ENCODE measurements around the gene C3orf20. TPM values are rescaled to one million over a fixed set of nuclear protein-coding genes. Genes with fewer than 3 reads are reported as not detected.
A peak's percentile ranks its signal among the peaks of the same experiment; 100 is the strongest.

C3orf20 gene
- total RNA-seq, 1 donor from 2014 or later = 0.13 TPM

GRCh38 chr3:14769544-14770325 lies 94.8 kb downstream of the C3orf20 start:
- H3K27ac Mint-ChIP-seq (ENCODE audit: unreplicated experiment) = no peak overlapping the region
- peaks cover 25% of the 10 kb centered on the region for H3K27me3 Mint-ChIP-seq (ENCODE audit: unreplicated experiment)
- TF ChIP-seq, protein P1, sequence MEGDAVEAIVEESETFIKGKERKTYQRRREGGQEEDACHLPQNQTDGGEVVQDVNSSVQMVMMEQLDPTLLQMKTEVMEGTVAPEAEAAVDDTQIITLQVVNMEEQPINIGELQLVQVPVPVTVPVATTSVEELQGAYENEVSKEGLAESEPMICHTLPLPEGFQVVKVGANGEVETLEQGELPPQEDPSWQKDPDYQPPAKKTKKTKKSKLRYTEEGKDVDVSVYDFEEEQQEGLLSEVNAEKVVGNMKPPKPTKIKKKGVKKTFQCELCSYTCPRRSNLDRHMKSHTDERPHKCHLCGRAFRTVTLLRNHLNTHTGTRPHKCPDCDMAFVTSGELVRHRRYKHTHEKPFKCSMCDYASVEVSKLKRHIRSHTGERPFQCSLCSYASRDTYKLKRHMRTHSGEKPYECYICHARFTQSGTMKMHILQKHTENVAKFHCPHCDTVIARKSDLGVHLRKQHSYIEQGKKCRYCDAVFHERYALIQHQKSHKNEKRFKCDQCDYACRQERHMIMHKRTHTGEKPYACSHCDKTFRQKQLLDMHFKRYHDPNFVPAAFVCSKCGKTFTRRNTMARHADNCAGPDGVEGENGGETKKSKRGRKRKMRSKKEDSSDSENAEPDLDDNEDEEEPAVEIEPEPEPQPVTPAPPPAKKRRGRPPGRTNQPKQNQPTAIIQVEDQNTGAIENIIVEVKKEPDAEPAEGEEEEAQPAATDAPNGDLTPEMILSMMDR (IDR thresholded peaks at IDR 0.05; ENCODE audit: unreplicated experiment) = no peak
- H3K9me3 Mint-ChIP-seq (ENCODE audit: unreplicated experiment) = no peaks in the 10 kb centered on the region
- no peaks in the 10 kb centered on the region for H3K36me3 Mint-ChIP-seq (ENCODE audit: low read depth, unreplicated experiment)
- DNase-seq (ENCODE audit: low spot score) = no peak
- no peak overlapping the region for H3K4me3 Mint-ChIP-seq (ENCODE audit: unreplicated experiment)
- H3K4me1 Mint-ChIP-seq (ENCODE audit: unreplicated experiment) = peaks cover 29% of the 10 kb centered on the region

- no peak for DNase-seq (ENCODE audit: low spot score)
- Mint-ChIP-seq H3K36me3 (ENCODE audit: low read depth, unreplicated experiment) (no peaks in the 10 kb centered on the region), H3K9me3 (ENCODE audit: unreplicated experiment) (no peaks in the 10 kb centered on the region), H3K27ac (ENCODE audit: unreplicated experiment) (no peak overlapping the region), H3K4me3 (ENCODE audit: unreplicated experiment) (no peak overlapping the region), H3K4me1 (ENCODE audit: unreplicated experiment) (peaks cover 21% of the 10 kb centered on the region), H3K27me3 (ENCODE audit: unreplicated experiment) (peaks cover 23% of the 10 kb centered on the region)
- TF ChIP-seq, protein P1 (IDR thresholded peaks at IDR 0.05; ENCODE audit: unreplicated experiment) = no peak
These were observed 95.7 kb downstream of the C3orf20 start for GRCh38 chr3:14770591-14770990.

DNA sequence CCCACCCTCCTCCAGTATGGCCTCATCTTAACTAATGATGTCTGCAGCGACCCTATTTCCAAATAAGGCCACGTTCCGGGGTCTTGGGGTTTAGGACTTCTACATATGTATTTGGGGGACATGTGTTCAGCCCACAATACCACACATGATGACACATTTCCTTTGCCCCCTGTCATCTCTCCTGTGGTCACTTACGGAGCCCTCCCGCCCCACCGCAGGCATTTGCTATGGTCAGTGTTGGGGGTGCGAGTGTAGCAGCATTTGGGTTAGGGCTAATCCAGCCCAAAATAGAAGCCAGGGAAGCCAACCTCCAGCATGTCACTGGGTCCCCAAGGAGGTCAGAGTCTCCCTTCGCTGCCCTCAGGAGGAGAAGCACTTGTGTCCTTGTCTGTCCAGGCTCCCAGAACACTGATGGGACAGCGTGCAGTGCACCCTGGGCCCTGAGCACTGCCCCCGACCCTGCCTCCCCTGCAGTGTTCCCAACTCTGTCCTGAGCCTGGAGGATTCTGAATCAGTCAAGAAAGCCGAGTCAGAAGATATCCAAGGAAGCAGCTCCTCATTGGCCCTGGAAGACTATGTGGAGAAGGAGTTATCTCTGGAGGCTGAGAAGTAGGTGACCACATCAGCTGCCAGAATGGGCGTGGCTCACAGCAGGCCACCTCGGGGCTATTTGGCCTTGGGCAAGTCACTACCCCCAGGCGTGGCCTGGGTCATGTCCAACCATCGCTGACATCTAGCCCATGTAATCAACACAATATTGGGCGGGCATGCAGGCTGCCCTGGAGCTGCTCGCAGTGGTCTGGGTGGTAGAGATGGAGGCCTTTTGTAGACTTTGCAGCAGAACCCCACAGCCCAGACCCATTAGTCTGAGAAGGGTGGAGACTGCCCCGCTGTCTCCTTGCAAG lies 96.9 kb downstream of the C3orf20 start:
- Mint-ChIP-seq H3K4me3 (ENCODE audit: unreplicated experiment) (no peak overlapping the region), H3K36me3 (ENCODE audit: low read depth, unreplicated experiment) (no peaks in the 10 kb centered on the region), H3K9me3 (ENCODE audit: unreplicated experiment) (no peaks in the 10 kb centered on the region), H3K27ac (ENCODE audit: unreplicated experiment) (peak overlapping the region; percentile 42), H3K27me3 (ENCODE audit: unreplicated experiment) (peaks cover 22% of the 10 kb centered on the region), H3K4me1 (ENCODE audit: unreplicated experiment) (peaks cover 20% of the 10 kb centered on the region)
- TF ChIP-seq, protein P1 (IDR thresholded peaks at IDR 0.05; ENCODE audit: unreplicated experiment) = no peak
- DNase-seq (ENCODE audit: low spot score) = no peak

DNA sequence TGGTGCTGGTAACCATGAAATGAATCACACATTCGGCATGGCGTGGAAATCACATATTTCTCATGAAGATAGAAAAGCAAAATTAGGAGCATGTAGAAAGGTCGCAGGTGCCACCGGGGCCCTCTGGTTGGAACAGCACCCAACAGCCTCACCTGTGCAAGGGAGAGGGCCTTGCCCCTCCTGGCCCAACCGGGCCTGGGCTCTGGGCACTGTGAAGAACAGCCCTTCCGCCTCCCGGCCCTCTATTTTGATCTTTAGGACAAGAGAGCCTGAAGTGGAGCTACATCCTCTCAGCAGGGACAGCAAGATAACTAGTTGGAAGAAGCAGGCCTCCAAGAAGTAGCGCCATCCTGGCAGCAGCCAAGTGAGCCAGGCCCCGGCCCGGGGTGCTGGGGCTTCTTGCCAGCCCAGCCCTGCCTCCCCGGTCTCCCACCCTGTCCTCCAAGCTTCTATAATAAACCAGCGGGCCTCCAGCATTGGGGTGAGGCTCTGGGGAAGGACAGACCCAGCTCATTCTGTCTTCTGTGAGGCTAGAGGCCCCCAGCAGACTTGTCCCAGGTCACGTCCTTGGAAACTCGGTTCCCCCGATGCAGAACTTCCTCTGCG lies 97.7 kb downstream of the C3orf20 start:
- H3K9me3 Mint-ChIP-seq (ENCODE audit: unreplicated experiment) = no peaks in the 10 kb centered on the region
- H3K36me3 Mint-ChIP-seq (ENCODE audit: low read depth, unreplicated experiment) = no peaks in the 10 kb centered on the region
- H3K4me3 Mint-ChIP-seq (ENCODE audit: unreplicated experiment) = no peak overlapping the region
- H3K27ac Mint-ChIP-seq (ENCODE audit: unreplicated experiment) = no peak overlapping the region
- TF ChIP-seq, protein P1 (IDR thresholded peaks at IDR 0.05; ENCODE audit: unreplicated experiment) = no peak
- peaks cover 19% of the 10 kb centered on the region for H3K27me3 Mint-ChIP-seq (ENCODE audit: unreplicated experiment)
- no peak for DNase-seq (ENCODE audit: low spot score)
- peaks cover 20% of the 10 kb centered on the region for H3K4me1 Mint-ChIP-seq (ENCODE audit: unreplicated experiment)
